Hepatocyte (in vitro differentiated cells): ENCODE measurements around the gene FNDC3B.

Source experiments
- CTCF ChIP-seq: fragments of 200-600 bp; sonication (generic); IDR thresholded peaks from 2 replicates; pipeline ENCODE4 v1.5.1; 2016; ENCODE audit warnings: antibody characterized with exemption, mild to moderate bottlenecking; ENCODE audit not compliant: poor library complexity
- EZH2phosphoT487 ChIP-seq: fragments of 200-600 bp; sonication (generic); IDR thresholded peaks from one replicate; pipeline ENCODE4 v1.6.1; 2018; ENCODE audit warnings: antibody characterized with exemption, mild to moderate bottlenecking, low read depth, moderate library complexity; ENCODE audit not compliant: unreplicated experiment, severe bottlenecking

- TF ChIP-seq CTCF (no peak), EZH2phosphoT487 (no peak)
These were observed 28.6 kb downstream of the FNDC3B start for GRCh38 chr3:172067837-172068440.
